Measurements from ENCODE around the gene NEK11. TPM values are rescaled to one million over a fixed set of nuclear protein-coding genes. Genes with fewer than 3 reads are reported as not detected.

The NEK11 gene
- total RNA-seq, 1 experiment from 2014 or later = 5.0 TPM

DNA sequence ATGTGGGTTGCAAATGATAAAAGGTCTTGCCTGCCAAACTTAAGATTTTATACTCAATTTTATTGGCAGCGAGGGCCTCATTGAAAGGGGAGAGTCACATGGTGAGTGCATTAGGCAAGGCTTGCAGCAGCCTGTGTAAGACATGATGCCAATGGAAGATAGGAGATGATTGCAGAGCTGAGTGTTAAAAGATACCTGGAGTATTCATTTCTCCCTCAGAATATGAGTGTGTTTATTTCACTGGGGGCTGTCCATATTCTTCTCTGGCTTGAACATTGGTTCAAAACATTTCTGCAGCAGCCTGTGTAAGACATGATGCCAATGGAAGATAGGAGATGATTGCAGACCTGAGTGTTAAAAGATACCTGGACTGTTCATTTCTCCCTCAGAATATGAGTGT is 189.7 kb downstream of the NEK11 start:
- ChIA-PET CTCF (interaction anchor here (1.0 kb wide), 1 partner anchor 16 kb away, joined by 6 read pairs; no protein-coding TSS in a partner anchor), POLR2A (ENCODE audit: low non-redundant PET) (no interaction called here)
- H3K4me3 ChIP-seq (ENCODE audit: low read depth, low read length, poor library complexity, severe bottlenecking) = no peak overlapping the region
- no peaks in the 10 kb centered on the region for H3K36me3 ChIP-seq (ENCODE audit: insufficient read depth, low read length, poor library complexity, severe bottlenecking)
- no peak for TF ChIP-seq EZH2 (IDR thresholded peaks at IDR 0.05; ENCODE audit: borderline replicate concordance, low read depth, low read length, poor library complexity, severe bottlenecking)
- TF ChIP-seq, protein P1, sequence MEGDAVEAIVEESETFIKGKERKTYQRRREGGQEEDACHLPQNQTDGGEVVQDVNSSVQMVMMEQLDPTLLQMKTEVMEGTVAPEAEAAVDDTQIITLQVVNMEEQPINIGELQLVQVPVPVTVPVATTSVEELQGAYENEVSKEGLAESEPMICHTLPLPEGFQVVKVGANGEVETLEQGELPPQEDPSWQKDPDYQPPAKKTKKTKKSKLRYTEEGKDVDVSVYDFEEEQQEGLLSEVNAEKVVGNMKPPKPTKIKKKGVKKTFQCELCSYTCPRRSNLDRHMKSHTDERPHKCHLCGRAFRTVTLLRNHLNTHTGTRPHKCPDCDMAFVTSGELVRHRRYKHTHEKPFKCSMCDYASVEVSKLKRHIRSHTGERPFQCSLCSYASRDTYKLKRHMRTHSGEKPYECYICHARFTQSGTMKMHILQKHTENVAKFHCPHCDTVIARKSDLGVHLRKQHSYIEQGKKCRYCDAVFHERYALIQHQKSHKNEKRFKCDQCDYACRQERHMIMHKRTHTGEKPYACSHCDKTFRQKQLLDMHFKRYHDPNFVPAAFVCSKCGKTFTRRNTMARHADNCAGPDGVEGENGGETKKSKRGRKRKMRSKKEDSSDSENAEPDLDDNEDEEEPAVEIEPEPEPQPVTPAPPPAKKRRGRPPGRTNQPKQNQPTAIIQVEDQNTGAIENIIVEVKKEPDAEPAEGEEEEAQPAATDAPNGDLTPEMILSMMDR (conservative IDR thresholded peaks at IDR 0.05; ENCODE audit: low read depth, low read length) = no peak
- no peaks in the 10 kb centered on the region for H3K27me3 ChIP-seq (replicated peaks; ENCODE audit: insufficient read depth, low read depth, low read length, poor library complexity)
- H3K4me1 ChIP-seq (ENCODE audit: insufficient read depth, low read length, poor library complexity, severe bottlenecking) = peaks cover 15% of the 10 kb centered on the region
- peak; percentile 37 for DNase-seq (ENCODE audit: low spot score)
- no peaks in the 10 kb centered on the region for H3K9me3 ChIP-seq (ENCODE audit: low read depth, low read length, poor library complexity, severe bottlenecking)
- intact Hi-C loops (cut with micrococcal nuclease; ENCODE audit: unreplicated experiment) = no loop called here
- H3K27ac ChIP-seq (ENCODE audit: low read depth, low read length, poor library complexity, severe bottlenecking) = no peak overlapping the region
- BruUV-seq (replicated peaks) = no TSS peak

DNA sequence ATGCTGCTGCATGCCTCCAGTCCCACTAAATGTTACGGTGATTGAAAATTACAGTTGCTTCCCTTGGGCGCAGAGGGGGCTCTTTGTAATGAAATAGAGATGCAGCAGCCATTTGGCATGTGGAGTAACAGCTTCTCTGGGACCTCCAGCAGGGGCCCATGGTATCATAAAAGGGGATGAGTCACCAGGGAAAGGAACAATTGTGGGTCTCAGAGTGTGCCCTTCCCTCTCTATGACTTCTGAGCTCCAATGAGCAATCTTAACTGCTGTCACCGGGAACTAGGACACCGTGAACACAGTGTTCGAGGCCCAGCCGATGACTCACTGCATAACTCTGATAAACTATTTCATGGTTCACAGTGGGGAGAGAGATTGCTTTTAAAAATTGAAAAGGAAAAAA is 190.1 kb downstream of the NEK11 start:
- Histone ChIP-seq H3K27me3 (replicated peaks; ENCODE audit: insufficient read depth, low read depth, low read length, poor library complexity) (no peaks in the 10 kb centered on the region), H3K9me3 (ENCODE audit: low read depth, low read length, poor library complexity, severe bottlenecking) (no peaks in the 10 kb centered on the region), H3K4me1 (ENCODE audit: insufficient read depth, low read length, poor library complexity, severe bottlenecking) (peaks cover 15% of the 10 kb centered on the region), H3K27ac (ENCODE audit: low read depth, low read length, poor library complexity, severe bottlenecking) (no peak overlapping the region), H3K36me3 (ENCODE audit: insufficient read depth, low read length, poor library complexity, severe bottlenecking) (no peaks in the 10 kb centered on the region), H3K4me3 (ENCODE audit: low read depth, low read length, poor library complexity, severe bottlenecking) (no peak overlapping the region)
- CTCF ChIA-PET = interaction anchor here (1.0 kb wide), 1 partner anchor 16 kb away, joined by 6 read pairs; no protein-coding TSS in a partner anchor
- TF ChIP-seq, protein P1 (conservative IDR thresholded peaks at IDR 0.05; ENCODE audit: low read depth, low read length) = no peak
- TF ChIP-seq EZH2 (IDR thresholded peaks at IDR 0.05; ENCODE audit: borderline replicate concordance, low read depth, low read length, poor library complexity, severe bottlenecking) = no peak
- POLR2A ChIA-PET (ENCODE audit: low non-redundant PET) = no interaction called here
- intact Hi-C loops (cut with micrococcal nuclease; ENCODE audit: unreplicated experiment) = no loop called here
- BruUV-seq (replicated peaks) = no TSS peak
- DNase-seq (ENCODE audit: low spot score) = peak; percentile 95

DNA sequence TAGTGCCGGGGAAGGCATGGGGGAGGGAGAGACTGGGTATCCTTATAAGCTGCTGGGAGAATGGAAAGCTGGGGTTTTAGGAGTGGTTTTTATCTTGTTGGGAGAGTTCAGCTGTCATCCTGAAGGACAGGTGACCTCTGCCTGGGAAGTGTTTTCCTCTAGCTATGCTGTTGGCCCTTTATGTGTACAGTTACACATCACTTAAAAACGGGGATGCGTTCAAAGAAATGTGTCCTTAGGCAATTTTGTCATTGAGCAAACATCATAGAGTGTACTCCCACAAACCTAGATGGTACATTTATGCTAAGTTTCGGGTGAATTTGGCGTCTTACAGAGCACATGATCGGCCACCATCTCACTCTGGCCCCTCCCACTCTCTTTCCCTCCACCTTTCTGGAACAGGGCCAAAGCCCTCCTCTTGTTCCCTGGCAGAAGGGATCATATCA is 190.6 kb downstream of the NEK11 start:
- no TSS peak for BruUV-seq (replicated peaks)
- intact Hi-C loops (cut with micrococcal nuclease; ENCODE audit: unreplicated experiment) = no loop called here
- TF ChIP-seq, protein P1 (conservative IDR thresholded peaks at IDR 0.05; ENCODE audit: low read depth, low read length) = no peak
- no peak for TF ChIP-seq EZH2 (IDR thresholded peaks at IDR 0.05; ENCODE audit: borderline replicate concordance, low read depth, low read length, poor library complexity, severe bottlenecking)
- ChIA-PET POLR2A (ENCODE audit: low non-redundant PET) (no interaction called here), CTCF (interaction anchor here (1.0 kb wide), 1 partner anchor 15 kb away, joined by 6 read pairs; no protein-coding TSS in a partner anchor)
- DNase-seq (ENCODE audit: low spot score) = peak; percentile 62
- H3K27me3 ChIP-seq (replicated peaks; ENCODE audit: insufficient read depth, low read depth, low read length, poor library complexity) = no peaks in the 10 kb centered on the region
- H3K27ac ChIP-seq (ENCODE audit: low read depth, low read length, poor library complexity, severe bottlenecking) = no peak overlapping the region
- no peaks in the 10 kb centered on the region for H3K36me3 ChIP-seq (ENCODE audit: insufficient read depth, low read length, poor library complexity, severe bottlenecking)
- H3K4me3 ChIP-seq (ENCODE audit: low read depth, low read length, poor library complexity, severe bottlenecking) = no peak overlapping the region
- H3K4me1 ChIP-seq (ENCODE audit: insufficient read depth, low read length, poor library complexity, severe bottlenecking) = peaks cover 15% of the 10 kb centered on the region
- no peaks in the 10 kb centered on the region for H3K9me3 ChIP-seq (ENCODE audit: low read depth, low read length, poor library complexity, severe bottlenecking)

All from A673 (cell line).